H9 (cell line): ENCODE data around the gene ATG12. TPM values are rescaled to one million over a fixed set of nuclear protein-coding genes. Genes with fewer than 3 reads are reported as not detected.

Source experiments
- DNase-seq: peaks from one replicate; pipeline ENCODE4 v3.0.0-alpha.2; 2017
- H2AFZ ChIP-seq: one replicate; pipeline ENCODE4 v1.6.1; 2013; ENCODE audit warnings: mild to moderate bottlenecking, low read length, control low read depth, moderate library complexity
- H2AK5ac ChIP-seq: 2 replicates; pipeline ENCODE4 v1.6.1; 2013; ENCODE audit warnings: low read length, control low read depth, mixed read lengths; ENCODE audit not compliant: insufficient read length
- H2BK120ac ChIP-seq: one replicate; pipeline ENCODE4 v1.6.1; 2013; ENCODE audit warnings: low read depth, mild to moderate bottlenecking, low read length, control low read depth, inconsistent platforms; ENCODE audit not compliant: poor library complexity, severe bottlenecking
- H2BK12ac ChIP-seq: 2 replicates; pipeline ENCODE4 v1.6.1; 2013; ENCODE audit warnings: low read length, control low read depth, mixed read lengths, low read depth; ENCODE audit not compliant: insufficient read length
- H2BK15ac ChIP-seq: 2 replicates; pipeline ENCODE4 v1.6.1; 2013; ENCODE audit warnings: low read depth, low read length, control low read depth
- H2BK20ac ChIP-seq: one replicate; pipeline ENCODE4 v1.6.1; 2013; ENCODE audit warnings: low read depth, mild to moderate bottlenecking, low read length, control low read depth, inconsistent platforms; ENCODE audit not compliant: poor library complexity, severe bottlenecking
- H2BK5ac ChIP-seq: 2 replicates; pipeline ENCODE4 v1.6.1; 2013; ENCODE audit warnings: low read length, control low read depth, mixed read lengths; ENCODE audit not compliant: insufficient read length
- H3K14ac ChIP-seq: 2 replicates; pipeline ENCODE4 v1.6.1; 2013; ENCODE audit warnings: low read length, control low read depth; ENCODE audit not compliant: insufficient read depth
- H3K18ac ChIP-seq: 2 replicates; pipeline ENCODE4 v1.6.1; 2013; ENCODE audit warnings: low read depth, mild to moderate bottlenecking, mixed read lengths, low read length, control low read depth; ENCODE audit not compliant: insufficient read length
- H3K23ac ChIP-seq: 2 replicates; pipeline ENCODE4 v1.6.1; 2013; ENCODE audit warnings: low read length, control low read depth, mixed read lengths, low read depth; ENCODE audit not compliant: insufficient read length
- H3K23me2 ChIP-seq: 2 replicates; pipeline ENCODE4 v1.6.1; 2013; ENCODE audit warnings: low read depth, mild to moderate bottlenecking, mixed read lengths, low read length, control low read depth; ENCODE audit not compliant: insufficient read length, poor library complexity, severe bottlenecking
- H3K27ac ChIP-seq: 2 replicates; pipeline ENCODE4 v1.5.1; 2013; ENCODE audit warnings: low read length, control low read depth, mixed read lengths, low read depth; ENCODE audit not compliant: insufficient read length
- H3K27me3 ChIP-seq: 2 replicates; pipeline ENCODE4 v1.6.1; 2013; ENCODE audit warnings: low read length, control low read depth, inconsistent platforms; ENCODE audit not compliant: insufficient read depth
- H3K4ac ChIP-seq: 2 replicates; pipeline ENCODE4 v1.6.1; 2013; ENCODE audit warnings: low read depth, mild to moderate bottlenecking, control low read depth, inconsistent platforms, low read length, moderate library complexity
- H3K4me1 ChIP-seq: 2 replicates; pipeline ENCODE4 v1.6.1; 2013; ENCODE audit warnings: low read length, control low read depth, inconsistent platforms; ENCODE audit not compliant: insufficient read depth
- H3K4me2 ChIP-seq: 2 replicates; pipeline ENCODE4 v1.6.1; 2013; ENCODE audit warnings: low read length, control low read depth, mixed read lengths; ENCODE audit not compliant: insufficient read length, insufficient read depth
- H3K56ac ChIP-seq: 2 replicates; pipeline ENCODE4 v1.6.1; 2013; ENCODE audit warnings: low read depth, mild to moderate bottlenecking, mixed read lengths, low read length, control low read depth; ENCODE audit not compliant: insufficient read length
- H3K79me1 ChIP-seq: 2 replicates; pipeline ENCODE4 v1.6.1; 2013; ENCODE audit warnings: low read depth, mild to moderate bottlenecking, moderate library complexity, low read length, control low read depth, inconsistent platforms; ENCODE audit not compliant: insufficient read depth, poor library complexity, severe bottlenecking
- H3K79me2 ChIP-seq: 2 replicates; pipeline ENCODE4 v1.6.1; 2013; ENCODE audit warnings: low read length, control low read depth, inconsistent platforms; ENCODE audit not compliant: insufficient read depth
- H3K9ac ChIP-seq: 2 replicates; pipeline ENCODE4 v1.6.1; 2013; ENCODE audit warnings: low read length, control low read depth, mixed read lengths; ENCODE audit not compliant: insufficient read length; ENCODE audit errors: extremely low read depth
- H3K9me3 ChIP-seq: one replicate; pipeline ENCODE4 v1.6.1; 2013; ENCODE audit warnings: low read depth, low read length, inconsistent platforms; ENCODE audit not compliant: control insufficient read depth
- H3T11ph ChIP-seq: one replicate; pipeline ENCODE4 v1.6.1; 2013; ENCODE audit warnings: mild to moderate bottlenecking, low read length, control low read depth, inconsistent platforms
- H4K20me1 ChIP-seq: one replicate; pipeline ENCODE4 v1.6.1; 2013; ENCODE audit not compliant: control insufficient read depth, insufficient read length, insufficient read depth
- H4K5ac ChIP-seq: 2 replicates; pipeline ENCODE4 v1.6.1; 2013; ENCODE audit warnings: low read depth, mild to moderate bottlenecking, mixed read lengths, low read length, control low read depth; ENCODE audit not compliant: insufficient read length
- H4K8ac ChIP-seq: replicated peaks from 2 replicates; pipeline ENCODE4 v1.6.1; 2013; ENCODE audit warnings: low read length, control low read depth, mixed read lengths, low read depth; ENCODE audit not compliant: insufficient read length
- H4K91ac ChIP-seq: 2 replicates; pipeline ENCODE4 v1.6.1; 2013; ENCODE audit warnings: low read depth, mild to moderate bottlenecking, moderate library complexity, mixed read lengths, low read length, control low read depth; ENCODE audit not compliant: insufficient read length
- H3K27ac Mint-ChIP-seq, 3 experiments: 2 replicates in 2 of 3; 3 replicates in 1 of 3; pipeline ENCODE4 v1.8.0; 2020 to 2021; ENCODE audit warnings: mixed read lengths in 3 of 3, mild to moderate bottlenecking in 1 of 3, moderate library complexity in 1 of 3
- H3K27me3 Mint-ChIP-seq: 2 replicates; pipeline ENCODE4 v1.8.0; 2021; ENCODE audit warnings: low read depth, mild to moderate bottlenecking, moderate library complexity, mixed read lengths
- H3K36me3 Mint-ChIP-seq, 3 experiments: 2 replicates in 2 of 3; 3 replicates in 1 of 3; pipeline ENCODE4 v1.8.0; 2020 to 2021; ENCODE audit warnings: low read depth in 3 of 3, mixed read lengths in 3 of 3; ENCODE audit not compliant: insufficient read depth in 1 of 3
- H3K4me1 Mint-ChIP-seq, 2 experiments: 2 replicates each; pipeline ENCODE4 v1.8.0; 2020; ENCODE audit warnings: mixed read lengths in 2 of 2
- H3K4me3 Mint-ChIP-seq, 2 experiments: 2 replicates in 1 of 2; 3 replicates in 1 of 2; pipeline ENCODE4 v1.8.0; 2020 to 2021; ENCODE audit warnings: mild to moderate bottlenecking in 2 of 2, mixed read lengths in 2 of 2, moderate library complexity in 1 of 2
- H3K9me3 Mint-ChIP-seq, 2 experiments: 2 replicates in 1 of 2; 3 replicates in 1 of 2; pipeline ENCODE4 v1.8.0; 2020; ENCODE audit warnings: mild to moderate bottlenecking in 2 of 2, mixed read lengths in 2 of 2, moderate library complexity in 1 of 2
- CTCF ChIP-seq: fragments of 200-600 bp; sonication (generic); conservative IDR thresholded peaks from 3 replicates; pipeline ENCODE4 v1.8.0; 2021; ENCODE audit warnings: antibody characterized with exemption, mild to moderate bottlenecking
- WGBS: extraction: QIAGEN DNeasy Blood & Tissue Kit; methylation state at CpG from one replicate; pipeline ENCODE4 v1.1.7; 2013; ENCODE audit warnings: missing lambda C conversion rate, low lambda C conversion rate, mixed read lengths; ENCODE audit not compliant: insufficient read length; ENCODE audit errors: extremely low coverage; 5-methylcytosine and 5-hydroxymethylcytosine counted together
- total RNA-seq: library from RNA; stranded (reverse); gene quantifications from 2 replicates; pipeline ENCODE4 v1.2.1, GENCODE V29; 2021

The ATG12 gene
- total RNA-seq, 1 experiment from 2014 or later = 52.9 TPM

GRCh38 chr5:115849258-115849798 lies 8.0 kb upstream of the ATG12 start:
- no peak overlapping the region for H2BK15ac ChIP-seq
- no peak overlapping the region for H2AFZ ChIP-seq
- H3K23ac ChIP-seq = no peak overlapping the region
- no peak overlapping the region for H3K9ac ChIP-seq
- no peaks in the 10 kb centered on the region; the same call in 1 of the 2 replicates for H3K4me1 ChIP-seq
- no peak overlapping the region for H3K4ac ChIP-seq
- H3K9me3 Mint-ChIP-seq = peaks cover 10 to 12% of the 10 kb centered on the region in 2 experiments
- no peak overlapping the region for H3K4me3 Mint-ChIP-seq
- peak overlapping the region in 2 of 3 experiments; percentile 14 to 18; a peak in 1 of 7 replicates for H3K27ac Mint-ChIP-seq
- no peaks in the 10 kb centered on the region for H3K27me3 ChIP-seq
- H3K4me1 Mint-ChIP-seq = peaks cover 15% of the 10 kb centered on the region in 2 experiments
- H3K36me3 Mint-ChIP-seq = peaks cover 0 to 14% (median 3%) of the 10 kb centered on the region in 3 experiments; a peak in 6 of 7 replicates
- no peak overlapping the region for H3K18ac ChIP-seq
- H3K79me2 ChIP-seq = peaks cover 4% of the 10 kb centered on the region; the same call in 1 of the 2 replicates
- no peak overlapping the region for H2AK5ac ChIP-seq
- no peak for DNase-seq
- H4K8ac ChIP-seq = no peak overlapping the region
- no peak overlapping the region for H3K4me2 ChIP-seq
- no CpG with 5 or more reads among the region's 3 CpGs for WGBS
- no peak overlapping the region for H2BK120ac ChIP-seq
- H3K27me3 Mint-ChIP-seq = no peaks in the 10 kb centered on the region
- H3K14ac ChIP-seq = no peak overlapping the region
- no peaks in the 10 kb centered on the region for H3K23me2 ChIP-seq
- H2BK12ac ChIP-seq = no peak overlapping the region
- no peak overlapping the region for H4K5ac ChIP-seq
- H3T11ph ChIP-seq = no peak overlapping the region
- no peaks in the 10 kb centered on the region for H3K79me1 ChIP-seq
- no peak overlapping the region for H2BK5ac ChIP-seq
- H3K27ac ChIP-seq = no peak overlapping the region
- no peak for TF ChIP-seq CTCF
- H2BK20ac ChIP-seq = no peak overlapping the region
- no peaks in the 10 kb centered on the region for H3K9me3 ChIP-seq
- no peak overlapping the region for H3K56ac ChIP-seq
- no peak overlapping the region for H4K91ac ChIP-seq
- H4K20me1 ChIP-seq = no peaks in the 10 kb centered on the region
